Stimulated activated naive CD8-positive, alpha-beta T cell treated with anti-CD3 and anti-CD28 coated beads, Interleukin-15, Interleukin-2, amounts not matched to agents 100 ng/mL and 50 ng/mL, for 24 hours (primary cell): ENCODE data around the gene NUP155.
A peak's percentile ranks its signal among the peaks of the same experiment; 100 is the strongest.
"Not testable (repeated sequence)": the region's sequence is repeated elsewhere in the genome, so short reads cannot be mapped to it uniquely, and the experiment has no call there.

ENCODE experiments used
- H3K27ac Mint-ChIP-seq: one replicate; pipeline ENCODE4 v1.8.0; 2021; ENCODE audit warnings: mild to moderate bottlenecking, mixed read lengths
- H3K27me3 Mint-ChIP-seq: one replicate; pipeline ENCODE4 v1.8.0; 2021; ENCODE audit warnings: mixed read lengths
- H3K36me3 Mint-ChIP-seq: one replicate; pipeline ENCODE4 v1.8.0; 2021; ENCODE audit warnings: low read depth, mixed read lengths
- H3K4me1 Mint-ChIP-seq: one replicate; pipeline ENCODE4 v1.8.0; 2021; ENCODE audit warnings: low read depth, mixed read lengths
- H3K4me3 Mint-ChIP-seq: one replicate; pipeline ENCODE4 v1.8.0; 2021; ENCODE audit warnings: mild to moderate bottlenecking, mixed read lengths
- H3K9me3 Mint-ChIP-seq: one replicate; pipeline ENCODE4 v1.8.0; 2021; ENCODE audit warnings: mixed read lengths

NUP155 gene

GRCh38 chr5:37370864-37371726 is at the start of gene NUP155:
NUP155 (minus strand) TSS chr5:37371106; CDS start chr5:37370977, 129 bp downstream.
- peak within 1 kb of the TSS; percentile 97 for H3K27ac Mint-ChIP-seq
- no peaks in the 10 kb centered on the region for H3K27me3 Mint-ChIP-seq
- H3K9me3 Mint-ChIP-seq: no peaks in the 10 kb centered on the region
- peak within 1 kb of the TSS; percentile 95 for H3K4me3 Mint-ChIP-seq
- peaks cover 42% of the 10 kb centered on the region for H3K4me1 Mint-ChIP-seq
- H3K36me3 Mint-ChIP-seq: peaks cover 21% of the 10 kb centered on the region

DNA sequence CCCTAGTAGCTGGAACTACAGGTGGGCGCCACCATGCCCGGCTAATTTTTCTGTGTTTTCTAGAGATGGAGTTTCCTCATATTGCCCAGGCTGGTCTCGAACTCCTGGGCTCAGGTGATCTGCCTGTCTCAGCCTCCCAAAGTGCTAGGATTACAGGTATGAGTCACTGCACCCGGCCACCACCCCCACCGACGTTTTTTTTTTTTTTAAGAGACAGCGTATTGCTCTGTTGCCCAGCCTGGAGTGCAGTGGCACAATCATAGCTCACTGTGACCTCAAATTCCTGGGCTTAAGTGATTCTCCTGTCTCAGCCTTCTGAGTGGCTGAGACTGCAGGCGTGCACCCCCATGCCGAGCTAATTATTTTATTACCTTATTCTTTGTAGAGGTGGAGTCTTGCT is 46.4 kb upstream of the NUP155 start:
- no peaks in the 10 kb centered on the region for H3K9me3 Mint-ChIP-seq
- H3K27me3 Mint-ChIP-seq: no peaks in the 10 kb centered on the region
- peaks cover 29% of the 10 kb centered on the region for H3K36me3 Mint-ChIP-seq
- peaks cover 5% of the 10 kb centered on the region for H3K4me1 Mint-ChIP-seq
- no peak overlapping the region for H3K4me3 Mint-ChIP-seq
- no peak overlapping the region for H3K27ac Mint-ChIP-seq

DNA sequence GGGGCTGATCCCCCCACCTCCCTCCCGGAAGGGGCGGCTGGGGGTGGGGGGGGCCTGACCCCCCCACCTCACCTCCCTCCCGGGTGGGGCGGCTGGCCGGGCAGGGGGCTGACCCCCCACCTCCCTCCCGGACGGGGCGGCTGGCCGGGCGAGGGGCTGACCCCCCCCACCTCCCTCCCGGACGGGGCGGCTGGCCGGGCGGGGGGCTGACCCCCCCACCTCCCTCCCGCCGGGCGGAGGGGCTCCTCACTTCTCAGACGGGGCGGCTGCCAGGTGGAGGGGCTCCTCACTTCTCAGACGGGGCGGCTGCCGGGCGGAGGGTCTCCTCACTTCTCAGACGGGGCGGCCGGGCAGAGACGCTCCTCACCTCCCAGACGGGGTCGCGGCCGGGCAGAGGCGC is 44.5 kb upstream of the NUP155 start:
- peaks cover 33% of the 10 kb centered on the region for H3K36me3 Mint-ChIP-seq
- not testable (repeated sequence) for H3K27me3 Mint-ChIP-seq, H3K4me3 Mint-ChIP-seq, H3K9me3 Mint-ChIP-seq, H3K4me1 Mint-ChIP-seq, H3K27ac Mint-ChIP-seq

- H3K27me3 Mint-ChIP-seq: no peaks in the 10 kb centered on the region
- no peaks in the 10 kb centered on the region for H3K4me1 Mint-ChIP-seq
- H3K36me3 Mint-ChIP-seq: peaks cover 31% of the 10 kb centered on the region
- no peak overlapping the region for H3K4me3 Mint-ChIP-seq
- H3K9me3 Mint-ChIP-seq: no peaks in the 10 kb centered on the region
- H3K27ac Mint-ChIP-seq: no peak overlapping the region
Measured at GRCh38 chr5:37412515-37412914, 41.6 kb upstream of the NUP155 start.

DNA sequence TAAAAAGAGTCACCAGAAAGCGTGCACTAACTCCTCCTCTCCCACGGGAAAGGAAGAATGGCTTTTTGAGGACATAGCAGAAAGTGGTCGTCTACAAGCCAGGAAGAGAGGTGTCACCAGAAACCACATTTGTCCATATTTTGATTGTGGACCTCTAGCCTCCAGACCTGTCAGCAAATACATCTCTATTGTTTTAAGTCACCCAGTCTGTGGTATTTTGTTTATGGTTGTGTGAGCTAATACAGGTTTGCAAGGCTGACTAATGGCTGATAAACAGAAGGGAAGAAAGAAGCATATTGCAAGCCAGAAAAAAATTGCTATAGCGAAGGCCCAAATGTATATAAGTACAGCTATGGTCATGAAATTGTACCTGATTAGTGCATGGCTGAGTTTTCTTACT is 29.6 kb upstream of the NUP155 start:
- Mint-ChIP-seq H3K9me3 (no peaks in the 10 kb centered on the region), H3K27me3 (no peaks in the 10 kb centered on the region), H3K27ac (no peak overlapping the region), H3K36me3 (peaks cover 32% of the 10 kb centered on the region), H3K4me1 (no peaks in the 10 kb centered on the region), H3K4me3 (no peak overlapping the region)

DNA sequence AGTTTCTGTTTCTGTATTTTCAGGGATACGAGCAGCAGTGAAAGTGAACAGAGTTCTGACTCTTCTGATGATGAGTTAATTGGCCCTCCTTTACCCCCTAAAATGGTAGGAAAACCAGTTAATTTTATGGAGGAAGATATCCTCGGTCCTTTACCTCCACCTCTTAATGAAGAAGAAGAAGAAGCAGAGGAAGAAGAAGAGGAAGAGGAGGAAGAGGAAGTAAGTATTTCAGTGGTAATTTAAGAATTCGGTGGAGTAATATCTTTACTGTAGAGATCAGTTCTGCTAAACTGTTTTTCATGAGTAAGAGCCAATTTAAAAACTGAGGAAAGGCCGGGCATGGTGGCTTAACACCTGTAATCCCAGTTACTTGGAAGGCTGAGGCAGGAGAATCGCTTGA is 25.4 kb upstream of the NUP155 start:
- Mint-ChIP-seq H3K27ac (no peak overlapping the region), H3K4me3 (no peak overlapping the region), H3K9me3 (no peaks in the 10 kb centered on the region), H3K4me1 (peaks cover 3% of the 10 kb centered on the region), H3K27me3 (no peaks in the 10 kb centered on the region), H3K36me3 (peaks cover 42% of the 10 kb centered on the region)

DNA sequence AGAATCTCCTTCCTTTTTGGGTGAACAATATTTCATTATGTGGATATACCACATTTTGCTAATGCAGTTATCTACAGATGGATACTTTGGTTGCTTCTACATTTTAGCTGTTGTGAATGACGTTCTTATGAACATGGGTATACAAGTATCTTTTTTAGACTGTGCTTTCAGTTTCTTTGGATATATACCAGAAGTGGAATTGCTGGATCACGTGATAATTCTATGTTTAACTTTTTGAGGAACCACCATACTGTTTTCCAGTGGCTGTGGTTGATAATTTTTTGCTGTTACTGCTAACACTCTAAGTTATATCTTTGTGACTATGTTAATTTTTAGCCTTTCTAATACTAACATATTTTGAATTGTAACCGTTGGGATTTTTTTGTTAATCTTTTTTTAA is 20.7 kb upstream of the NUP155 start:
- H3K27me3 Mint-ChIP-seq: no peaks in the 10 kb centered on the region
- no peak overlapping the region for H3K27ac Mint-ChIP-seq
- H3K9me3 Mint-ChIP-seq: no peaks in the 10 kb centered on the region
- H3K36me3 Mint-ChIP-seq: peaks cover 33% of the 10 kb centered on the region
- H3K4me1 Mint-ChIP-seq: peaks cover 3% of the 10 kb centered on the region
- no peak overlapping the region for H3K4me3 Mint-ChIP-seq

DNA sequence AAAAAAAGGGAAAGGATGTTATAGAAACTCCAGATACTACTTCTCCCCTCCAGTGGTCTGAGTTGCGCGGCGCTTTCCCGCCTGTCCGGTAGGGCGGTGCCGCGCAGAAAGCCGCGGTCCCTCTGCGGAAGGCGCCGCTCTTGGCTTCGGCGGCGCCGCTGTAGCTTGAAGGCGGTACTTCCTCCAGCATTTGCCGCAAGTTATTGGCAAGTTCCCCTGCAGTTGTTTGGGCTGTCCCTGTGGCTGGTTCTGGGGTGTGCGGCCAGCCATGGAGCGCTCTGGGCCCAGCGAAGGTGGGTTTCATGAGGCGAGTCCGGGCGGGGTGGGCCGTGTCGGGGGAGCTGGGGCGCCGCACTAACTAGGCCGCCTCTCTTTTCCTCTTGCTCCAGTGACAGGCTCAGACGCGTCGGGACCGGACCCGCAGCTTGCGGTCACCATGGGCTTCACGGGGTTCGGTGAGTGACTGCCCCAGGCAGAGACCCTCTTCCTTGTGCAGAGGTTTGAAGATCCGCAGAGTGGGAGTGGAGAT is 8.3 kb upstream of the NUP155 start, which contains the start of gene WDR70:
WDR70 (plus strand) TSS at position 219 of the 529 bp plus-strand sequence; CDS start at position 269, 50 bp downstream.
- not testable (repeated sequence) for H3K27me3 Mint-ChIP-seq, H3K36me3 Mint-ChIP-seq, H3K9me3 Mint-ChIP-seq
- H3K27ac Mint-ChIP-seq: peak within 1 kb of the TSS; percentile 83
- peaks cover 19% of the 10 kb centered on the region for H3K4me1 Mint-ChIP-seq
- H3K4me3 Mint-ChIP-seq: peak within 1 kb of the TSS; percentile 98

- H3K9me3 Mint-ChIP-seq, H3K36me3 Mint-ChIP-seq, H3K27me3 Mint-ChIP-seq, H3K27ac Mint-ChIP-seq: not testable (repeated sequence)
- peak overlapping the region; percentile 98 for H3K4me3 Mint-ChIP-seq
- peaks cover 19% of the 10 kb centered on the region for H3K4me1 Mint-ChIP-seq
Measured at GRCh38 chr5:37378066-37378465, 7.2 kb upstream of the NUP155 start.

- Mint-ChIP-seq H3K9me3 (no peaks in the 10 kb centered on the region), H3K27ac (no peak overlapping the region), H3K36me3 (peaks cover 5% of the 10 kb centered on the region), H3K27me3 (no peaks in the 10 kb centered on the region), H3K4me1 (peaks cover 14% of the 10 kb centered on the region), H3K4me3 (no peak overlapping the region)
Measured at GRCh38 chr5:37375091-37375490, 4.2 kb upstream of the NUP155 start.

DNA sequence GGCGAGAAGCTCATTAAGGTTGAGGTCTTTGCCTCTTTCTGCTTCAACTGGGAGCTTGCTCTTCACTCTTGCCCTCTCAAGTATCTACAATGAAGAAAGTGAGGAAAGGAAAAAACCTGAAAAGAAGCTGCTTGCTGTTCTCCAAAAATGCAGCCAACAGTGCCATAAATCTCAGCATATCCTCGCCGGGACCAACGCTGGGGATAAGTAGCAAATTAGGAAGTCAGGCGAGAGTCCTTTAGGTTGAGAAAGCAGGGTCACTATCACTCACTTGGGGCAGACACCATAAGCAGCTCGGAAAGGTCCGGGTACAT is 399 bp downstream of the NUP155 start:
- Mint-ChIP-seq H3K36me3 (peaks cover 25% of the 10 kb centered on the region), H3K27ac (peak overlapping the region; percentile 97), H3K27me3 (no peaks in the 10 kb centered on the region), H3K4me1 (peaks cover 45% of the 10 kb centered on the region), H3K9me3 (no peaks in the 10 kb centered on the region), H3K4me3 (peak overlapping the region; percentile 95)

DNA sequence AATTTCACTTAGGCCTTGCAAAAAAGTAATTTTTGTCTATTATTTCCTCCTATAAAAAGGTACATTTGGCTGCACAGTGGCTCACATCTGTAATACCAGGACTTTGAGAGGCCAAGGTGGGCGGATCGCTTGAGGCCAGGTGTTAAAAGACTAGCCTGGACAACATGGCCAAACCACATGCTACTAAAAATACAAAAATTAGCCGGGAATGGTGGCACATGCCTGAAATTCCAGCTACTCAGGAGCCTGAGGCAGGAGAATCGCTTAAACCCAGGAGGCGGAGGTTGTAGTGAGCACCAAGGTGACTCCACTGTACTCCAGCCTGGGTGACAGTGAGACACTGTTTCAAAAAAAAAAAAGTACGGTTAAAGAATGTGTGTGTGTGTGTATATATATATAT is 15.7 kb downstream of the NUP155 start:
- H3K36me3 Mint-ChIP-seq: peaks cover 34% of the 10 kb centered on the region

DNA sequence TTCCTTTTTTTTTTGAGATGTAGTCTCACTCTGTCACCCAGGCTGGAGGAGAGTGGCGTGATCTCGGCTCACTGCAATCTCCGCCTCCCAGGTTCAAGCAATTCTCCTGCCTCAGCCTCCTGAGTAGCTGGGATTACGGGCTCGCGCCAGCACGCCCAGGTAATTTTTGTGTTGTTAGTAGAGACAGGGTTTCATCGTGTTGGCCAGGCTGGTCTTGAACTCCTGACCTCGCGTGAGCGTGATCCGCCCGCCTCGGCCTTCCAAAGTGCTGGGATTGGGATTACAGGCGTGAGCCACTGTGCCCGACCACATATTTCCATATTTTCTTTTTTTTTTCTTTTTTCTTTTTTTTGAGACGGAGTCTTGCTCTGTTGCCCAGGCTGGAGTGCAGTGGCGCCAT is 28.2 kb downstream of the NUP155 start:
- H3K4me1 Mint-ChIP-seq, H3K4me3 Mint-ChIP-seq, H3K9me3 Mint-ChIP-seq, H3K27me3 Mint-ChIP-seq, H3K27ac Mint-ChIP-seq: not testable (repeated sequence)
- H3K36me3 Mint-ChIP-seq: peaks cover 60% of the 10 kb centered on the region

More for the DNA sequence above, 15.7 kb downstream of the NUP155 start:
- no peaks in the 10 kb centered on the region for H3K27me3 Mint-ChIP-seq
- no peaks in the 10 kb centered on the region for H3K9me3 Mint-ChIP-seq
- H3K27ac Mint-ChIP-seq: no peak overlapping the region
- H3K4me3 Mint-ChIP-seq: no peak overlapping the region
- H3K4me1 Mint-ChIP-seq: no peaks in the 10 kb centered on the region

DNA sequence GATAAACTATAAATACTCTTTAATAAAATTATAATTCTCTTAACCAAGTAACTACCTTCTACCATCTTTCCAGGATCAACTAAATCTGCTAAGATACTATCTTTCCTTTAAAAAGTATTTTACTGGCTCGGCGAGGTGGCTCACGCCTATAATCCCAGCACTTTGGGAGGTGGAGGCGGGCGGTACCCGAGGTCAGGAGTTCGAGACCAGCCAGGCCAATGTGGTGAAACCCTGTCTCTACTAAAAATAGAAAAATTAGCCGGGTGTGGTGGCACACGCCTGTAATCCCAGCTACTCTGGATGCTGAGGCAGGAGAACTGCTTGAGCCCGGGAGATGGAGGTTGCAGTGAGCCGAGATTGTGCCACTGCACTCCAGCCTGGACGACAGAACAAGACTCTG is 36.2 kb downstream of the NUP155 start:
- H3K27ac Mint-ChIP-seq, H3K9me3 Mint-ChIP-seq, H3K4me3 Mint-ChIP-seq, H3K27me3 Mint-ChIP-seq, H3K4me1 Mint-ChIP-seq: not testable (repeated sequence)
- peaks cover 63% of the 10 kb centered on the region for H3K36me3 Mint-ChIP-seq

DNA sequence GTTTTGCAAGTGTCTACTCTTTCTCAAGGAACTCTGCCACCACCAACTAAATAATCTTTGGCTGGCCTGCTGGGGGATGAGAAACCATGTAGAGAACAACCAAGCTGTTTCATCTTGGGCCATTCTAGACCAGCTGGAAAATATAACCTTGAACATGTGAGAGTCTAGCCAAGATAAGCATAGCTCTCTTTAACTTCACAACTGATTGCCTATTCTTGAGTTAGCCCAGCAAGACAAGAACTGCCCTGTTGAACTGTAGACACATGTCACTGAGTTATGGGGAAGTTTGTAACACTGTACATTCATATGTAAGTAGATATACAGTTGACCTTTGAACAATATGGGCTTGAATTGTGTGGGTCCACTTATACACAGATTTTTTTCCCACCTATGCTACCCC is 44.4 kb downstream of the NUP155 start:
- Mint-ChIP-seq H3K36me3 (peaks cover 60% of the 10 kb centered on the region), H3K27ac (no peak overlapping the region), H3K9me3 (no peaks in the 10 kb centered on the region), H3K4me1 (no peaks in the 10 kb centered on the region), H3K4me3 (no peak overlapping the region), H3K27me3 (no peaks in the 10 kb centered on the region)

DNA sequence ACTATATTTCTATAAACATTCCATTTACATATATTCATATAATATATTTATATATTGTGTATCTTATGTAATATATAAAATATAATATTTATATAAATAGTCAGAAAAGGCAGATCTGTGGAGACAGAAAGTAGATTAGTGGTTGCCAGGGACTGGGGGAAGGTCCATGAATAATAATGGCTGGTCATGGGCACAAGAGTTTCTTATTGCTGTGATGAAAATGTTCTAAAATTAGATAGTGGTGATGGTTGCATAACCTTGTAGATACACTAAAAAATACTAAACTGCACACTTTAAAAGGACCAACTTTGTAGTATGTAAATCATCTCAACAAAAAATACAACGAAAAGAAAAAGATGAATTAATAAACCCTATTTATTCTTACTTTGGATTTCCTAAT is 47.3 kb downstream of the NUP155 start:
- peaks cover 64% of the 10 kb centered on the region for H3K36me3 Mint-ChIP-seq
- no peak overlapping the region for H3K4me3 Mint-ChIP-seq
- no peaks in the 10 kb centered on the region for H3K4me1 Mint-ChIP-seq
- H3K27ac Mint-ChIP-seq: no peak overlapping the region
- H3K9me3 Mint-ChIP-seq: no peaks in the 10 kb centered on the region
- H3K27me3 Mint-ChIP-seq: no peaks in the 10 kb centered on the region
